ENCODE results near the gene MXD4.

The MXD4 gene

DNA sequence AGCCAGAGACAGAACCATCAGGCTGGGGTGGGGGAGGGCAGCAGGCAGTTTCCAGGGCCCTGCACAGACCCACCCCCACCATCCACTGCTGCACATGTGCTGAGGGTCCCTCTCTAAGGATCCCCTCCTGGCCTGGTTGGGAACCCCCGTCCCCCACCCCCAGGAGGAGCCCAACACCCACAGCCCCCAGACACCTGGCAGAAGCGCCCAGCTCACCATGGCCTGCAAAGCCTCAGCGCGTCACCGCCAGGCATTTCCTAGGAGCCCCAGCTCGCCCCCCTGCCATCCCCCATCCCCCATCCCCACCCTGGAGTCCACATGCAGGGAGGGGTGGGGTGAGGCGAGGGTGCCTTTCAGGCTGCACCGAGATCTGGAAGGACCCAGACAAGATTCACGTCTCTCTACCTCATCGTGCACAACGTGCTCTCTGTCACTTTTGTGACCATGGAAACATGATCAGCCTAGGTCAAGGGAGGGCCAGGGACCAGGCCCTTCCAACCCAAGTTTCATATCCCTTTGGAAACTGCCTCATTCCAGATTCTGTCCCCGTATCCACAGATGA is 9.3 kb downstream of the MXD4 start:
- WGBS (ENCODE audit: extremely low coverage, insufficient coverage, low lambda C conversion rate), result no CpG with 5 or more reads among the region's 12 CpGs
- H2AK5ac ChIP-seq (ENCODE audit: low read length), result no peak overlapping the region
- H3K36me3 ChIP-seq (ENCODE audit: control insufficient read depth, insufficient read depth, low read length), result peaks cover 2% of the 10 kb centered on the region

DNA sequence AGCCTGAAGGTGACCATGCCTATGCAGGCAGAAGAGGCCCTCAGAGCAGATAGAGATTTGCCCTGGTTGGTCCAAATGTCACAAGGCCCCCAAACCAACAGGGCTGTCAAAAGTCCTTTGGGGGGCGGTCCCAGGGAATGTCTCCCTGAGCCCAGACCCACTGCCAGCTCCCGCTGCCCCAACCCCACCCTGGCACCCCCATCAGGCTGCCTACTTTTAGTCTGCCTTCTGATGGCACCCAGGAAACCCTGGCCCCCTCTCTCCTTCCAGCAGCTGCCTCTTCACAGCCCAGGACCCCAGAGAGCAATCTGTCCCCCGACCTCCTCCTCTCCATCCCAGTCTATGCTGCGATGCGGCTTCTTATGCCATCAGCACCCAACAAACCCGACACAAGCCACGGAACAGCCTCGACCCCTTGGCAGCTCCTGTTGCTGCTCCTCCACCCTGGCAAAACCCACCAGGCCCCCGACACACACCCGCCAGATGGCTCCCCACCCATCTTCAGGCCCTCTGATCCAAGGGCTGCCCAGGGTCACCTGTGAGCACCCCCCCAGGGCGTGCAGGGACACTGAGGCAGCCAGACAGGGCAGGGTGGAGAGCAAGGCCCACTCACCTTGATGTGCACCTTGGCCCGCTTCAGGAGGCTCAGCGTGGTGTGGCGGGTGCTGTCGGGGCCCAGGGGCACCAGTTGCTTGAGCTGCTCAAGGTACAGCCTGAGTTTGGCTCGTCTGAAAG is 9.9 kb downstream of the MXD4 start:
- Histone ChIP-seq H3K79me1 (ENCODE audit: low read length) (no peaks in the 10 kb centered on the region), H3K4me1 (ENCODE audit: control insufficient read depth, low read depth, low read length) (no peaks in the 10 kb centered on the region), H3K4me3 (ENCODE audit: low read length) (no peak overlapping the region), H3K9ac (ENCODE audit: low read length) (no peak overlapping the region), H3K27me3 (ENCODE audit: insufficient read depth, low read length, poor library complexity) (no peaks in the 10 kb centered on the region), H3K79me2 (ENCODE audit: control insufficient read depth, insufficient read depth, low read length) (no peaks in the 10 kb centered on the region), H2AK5ac (ENCODE audit: low read length) (no peak overlapping the region), H3K56ac (ENCODE audit: low read length) (no peak overlapping the region), H4K5ac (ENCODE audit: low read length) (no peak overlapping the region), H2BK120ac (ENCODE audit: low read depth, low read length) (no peak overlapping the region), H3K18ac (ENCODE audit: low read length) (no peak overlapping the region), H3K27ac (ENCODE audit: low read depth, low read length) (no peak overlapping the region), H3K4me2 (ENCODE audit: low read length) (no peak overlapping the region), H4K8ac (ENCODE audit: low read depth, low read length) (no peak overlapping the region), H3K36me3 (ENCODE audit: control insufficient read depth, insufficient read depth, low read length) (peaks cover 2% of the 10 kb centered on the region), H3K4ac (ENCODE audit: low read depth, low read length) (no peak overlapping the region), H2BK15ac (replicated peaks; ENCODE audit: low read depth) (no peak overlapping the region), H3K23ac (ENCODE audit: low read length) (no peak overlapping the region), H2BK5ac (ENCODE audit: low read length) (no peak overlapping the region)
- no peak for DNase-seq
- no CpG with 5 or more reads among the region's 16 CpGs for WGBS (ENCODE audit: extremely low coverage, insufficient coverage, low lambda C conversion rate)

More for the DNA sequence above, 9.3 kb downstream of the MXD4 start:
- Histone ChIP-seq H3K4me3 (ENCODE audit: low read length) (no peak overlapping the region), H3K4me1 (ENCODE audit: control insufficient read depth, low read depth, low read length) (no peaks in the 10 kb centered on the region), H4K5ac (ENCODE audit: low read length) (no peak overlapping the region), H3K79me2 (ENCODE audit: control insufficient read depth, insufficient read depth, low read length) (no peaks in the 10 kb centered on the region), H3K23ac (ENCODE audit: low read length) (no peak overlapping the region), H3K4ac (ENCODE audit: low read depth, low read length) (no peak overlapping the region), H2BK5ac (ENCODE audit: low read length) (no peak overlapping the region), H3K27me3 (ENCODE audit: insufficient read depth, low read length, poor library complexity) (no peaks in the 10 kb centered on the region), H4K8ac (ENCODE audit: low read depth, low read length) (no peak overlapping the region), H3K4me2 (ENCODE audit: low read length) (no peak overlapping the region), H3K79me1 (ENCODE audit: low read length) (no peaks in the 10 kb centered on the region), H2BK120ac (ENCODE audit: low read depth, low read length) (no peak overlapping the region), H3K9ac (ENCODE audit: low read length) (no peak overlapping the region), H3K18ac (ENCODE audit: low read length) (no peak overlapping the region), H3K27ac (ENCODE audit: low read depth, low read length) (no peak overlapping the region), H2BK15ac (replicated peaks; ENCODE audit: low read depth) (no peak overlapping the region), H3K56ac (ENCODE audit: low read length) (no peak overlapping the region)
- DNase-seq, result no peak

DNA sequence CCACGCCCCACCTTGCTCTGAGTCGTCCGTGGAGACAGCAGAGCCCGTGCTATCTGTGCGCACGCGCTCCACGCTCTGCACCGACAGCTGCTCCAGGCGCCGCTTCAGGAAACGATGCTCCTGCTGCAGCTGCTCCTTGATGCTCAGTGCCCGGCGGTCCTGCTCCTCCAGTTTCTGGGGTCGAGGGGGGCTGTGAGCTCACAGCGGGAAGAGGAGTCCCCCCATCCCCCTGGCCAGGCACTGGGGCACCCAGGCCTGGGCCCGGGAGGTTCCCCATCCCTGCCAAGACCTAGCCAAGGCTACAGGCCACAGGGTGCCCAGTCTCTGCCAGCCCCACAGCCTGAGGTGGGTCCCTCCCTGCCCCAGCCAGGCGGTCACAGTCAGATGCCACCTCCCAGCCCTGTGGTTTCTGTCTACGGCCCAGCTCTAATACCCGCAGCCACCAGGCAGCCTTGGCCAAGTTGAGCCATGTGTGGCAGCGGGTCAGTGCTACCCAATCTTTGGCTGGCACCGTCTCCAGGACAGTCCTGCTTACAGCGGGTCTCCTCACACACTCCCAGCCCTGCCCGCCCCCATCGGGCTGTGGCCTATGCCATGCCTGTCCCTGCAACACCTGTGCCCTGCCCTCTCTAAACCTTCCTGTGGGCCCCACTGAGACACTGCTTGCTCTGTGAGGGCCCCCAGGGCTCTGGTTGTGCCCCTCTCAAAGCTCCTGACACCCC is 10.7 kb downstream of the MXD4 start:
- Histone ChIP-seq H3K4ac (ENCODE audit: low read depth, low read length) (no peak overlapping the region), H3K18ac (ENCODE audit: low read length) (no peak overlapping the region), H3K79me2 (ENCODE audit: control insufficient read depth, insufficient read depth, low read length) (no peaks in the 10 kb centered on the region), H2AK5ac (ENCODE audit: low read length) (no peak overlapping the region), H3K9ac (ENCODE audit: low read length) (no peak overlapping the region), H3K4me2 (ENCODE audit: low read length) (no peak overlapping the region), H3K27ac (ENCODE audit: low read depth, low read length) (no peak overlapping the region), H3K27me3 (ENCODE audit: insufficient read depth, low read length, poor library complexity) (no peaks in the 10 kb centered on the region), H3K56ac (ENCODE audit: low read length) (no peak overlapping the region), H4K5ac (ENCODE audit: low read length) (no peak overlapping the region), H3K36me3 (ENCODE audit: control insufficient read depth, insufficient read depth, low read length) (peaks cover 2% of the 10 kb centered on the region), H4K8ac (ENCODE audit: low read depth, low read length) (no peak overlapping the region), H2BK120ac (ENCODE audit: low read depth, low read length) (no peak overlapping the region), H3K23ac (ENCODE audit: low read length) (no peak overlapping the region), H3K4me3 (ENCODE audit: low read length) (no peak overlapping the region), H3K4me1 (ENCODE audit: control insufficient read depth, low read depth, low read length) (no peaks in the 10 kb centered on the region), H2BK15ac (replicated peaks; ENCODE audit: low read depth) (no peak overlapping the region), H2BK5ac (ENCODE audit: low read length) (no peak overlapping the region), H3K79me1 (ENCODE audit: low read length) (no peaks in the 10 kb centered on the region)
- no CpG with 5 or more reads among the region's 25 CpGs for WGBS (ENCODE audit: extremely low coverage, insufficient coverage, low lambda C conversion rate)
- DNase-seq, result no peak

DNA sequence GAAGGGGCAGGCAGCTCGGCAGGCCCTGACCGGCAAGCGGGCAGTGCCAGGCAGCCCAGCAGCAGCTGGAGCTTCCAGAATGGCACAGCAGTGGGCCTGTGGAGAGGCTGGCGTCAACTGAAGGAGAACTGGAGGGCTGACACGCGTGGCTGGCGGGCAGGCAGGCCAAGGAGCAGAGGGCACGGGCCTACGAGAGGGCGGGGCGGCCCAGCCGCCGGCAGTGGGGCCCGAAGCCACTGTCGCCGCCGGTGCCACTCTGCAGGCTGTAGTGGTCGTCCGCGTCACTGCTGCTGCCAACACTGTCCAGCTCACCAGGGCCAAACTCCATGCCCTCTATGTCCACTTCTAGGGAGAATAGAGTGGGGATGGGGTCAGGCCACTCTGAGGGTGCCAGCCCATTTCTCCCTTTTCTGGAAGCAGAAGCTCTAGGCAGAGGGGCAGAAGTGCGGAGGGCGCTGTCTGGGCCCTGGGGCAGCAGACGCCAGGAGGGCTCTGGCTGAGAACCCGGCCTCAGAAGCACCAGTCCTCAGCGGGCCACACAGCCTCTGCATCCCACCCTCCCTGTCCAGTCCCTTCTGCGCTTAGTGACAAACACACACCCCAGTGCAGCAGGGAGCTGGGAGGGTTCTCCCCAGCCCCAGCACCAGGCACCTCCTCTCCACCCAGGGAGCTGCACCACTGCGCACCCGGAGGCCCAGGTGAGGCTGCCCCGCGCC is 11.4 kb downstream of the MXD4 start:
- no peak overlapping the region for H3K9ac ChIP-seq (ENCODE audit: low read length)
- no peaks in the 10 kb centered on the region for H3K79me1 ChIP-seq (ENCODE audit: low read length)
- no peak overlapping the region for H3K23ac ChIP-seq (ENCODE audit: low read length)
- H3K27me3 ChIP-seq (ENCODE audit: insufficient read depth, low read length, poor library complexity), result no peaks in the 10 kb centered on the region
- H4K5ac ChIP-seq (ENCODE audit: low read length), result no peak overlapping the region
- no peak overlapping the region for H3K56ac ChIP-seq (ENCODE audit: low read length)
- no CpG with 5 or more reads among the region's 30 CpGs for WGBS (ENCODE audit: extremely low coverage, insufficient coverage, low lambda C conversion rate)
- no peaks in the 10 kb centered on the region for H3K4me1 ChIP-seq (ENCODE audit: control insufficient read depth, low read depth, low read length)
- no peak overlapping the region for H3K18ac ChIP-seq (ENCODE audit: low read length)
- no peak overlapping the region for H3K4me3 ChIP-seq (ENCODE audit: low read length)
- no peak overlapping the region for H3K4ac ChIP-seq (ENCODE audit: low read depth, low read length)
- no peak overlapping the region for H2BK5ac ChIP-seq (ENCODE audit: low read length)
- no peak overlapping the region for H2BK120ac ChIP-seq (ENCODE audit: low read depth, low read length)
- H3K4me2 ChIP-seq (ENCODE audit: low read length), result no peak overlapping the region
- no peaks in the 10 kb centered on the region for H3K79me2 ChIP-seq (ENCODE audit: control insufficient read depth, insufficient read depth, low read length)
- H2AK5ac ChIP-seq (ENCODE audit: low read length), result no peak overlapping the region
- no peak overlapping the region for H2BK15ac ChIP-seq (replicated peaks; ENCODE audit: low read depth)
- H4K8ac ChIP-seq (ENCODE audit: low read depth, low read length), result no peak overlapping the region
- H3K36me3 ChIP-seq (ENCODE audit: control insufficient read depth, insufficient read depth, low read length), result peaks cover 2% of the 10 kb centered on the region
- DNase-seq, result no peak
- H3K27ac ChIP-seq (ENCODE audit: low read depth, low read length), result no peak overlapping the region

DNA sequence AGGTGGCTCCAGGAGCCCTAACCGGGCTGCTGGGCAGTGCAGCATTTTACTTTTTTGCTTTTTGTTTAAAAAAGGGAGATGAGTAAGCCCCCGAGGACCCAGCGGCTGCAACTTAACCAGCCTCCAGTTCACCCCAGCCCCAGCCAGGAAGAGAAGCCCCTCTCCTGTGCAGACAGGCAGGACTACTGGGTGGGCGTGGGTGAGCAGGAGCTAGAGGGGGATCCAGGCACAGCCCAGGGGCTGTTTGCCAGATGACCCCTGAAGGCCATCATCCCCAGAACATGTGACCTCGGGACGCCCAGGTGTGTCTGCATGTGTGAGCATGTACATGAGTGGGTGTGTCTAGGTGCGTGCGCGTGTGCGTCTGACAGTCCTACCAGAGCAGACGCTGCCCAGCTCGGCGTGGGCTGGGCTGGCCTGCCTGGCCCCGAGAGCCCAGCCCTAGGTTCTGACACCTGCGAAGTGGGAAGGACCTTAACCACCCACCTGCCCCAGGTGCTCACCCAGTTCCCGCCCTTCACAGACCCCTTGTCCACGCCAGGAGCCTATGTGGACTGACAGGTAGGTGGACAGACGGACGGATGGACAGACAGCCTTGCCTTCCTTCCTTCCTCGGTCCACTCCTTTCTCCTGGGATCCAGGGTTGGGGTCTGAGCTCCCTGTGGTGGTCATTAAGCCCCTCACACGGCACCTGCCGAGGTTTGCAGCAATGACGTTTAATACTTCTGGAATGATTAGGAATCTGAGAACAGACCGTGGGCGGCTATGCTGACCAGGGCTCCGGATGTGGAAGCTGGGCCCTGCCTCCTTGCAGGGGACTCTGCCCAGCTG is 12.2 kb downstream of the MXD4 start:
- Histone ChIP-seq H3K56ac (ENCODE audit: low read length) (no peak overlapping the region), H2BK120ac (ENCODE audit: low read depth, low read length) (no peak overlapping the region), H3K27me3 (ENCODE audit: insufficient read depth, low read length, poor library complexity) (no peaks in the 10 kb centered on the region), H2AK5ac (ENCODE audit: low read length) (no peak overlapping the region), H3K4me3 (ENCODE audit: low read length) (no peak overlapping the region), H4K5ac (ENCODE audit: low read length) (no peak overlapping the region), H2BK5ac (ENCODE audit: low read length) (no peak overlapping the region), H3K27ac (ENCODE audit: low read depth, low read length) (no peak overlapping the region), H2BK15ac (replicated peaks; ENCODE audit: low read depth) (no peak overlapping the region), H4K8ac (ENCODE audit: low read depth, low read length) (no peak overlapping the region), H3K79me1 (ENCODE audit: low read length) (no peaks in the 10 kb centered on the region), H3K4me2 (ENCODE audit: low read length) (no peak overlapping the region), H3K9ac (ENCODE audit: low read length) (no peak overlapping the region), H3K4me1 (ENCODE audit: control insufficient read depth, low read depth, low read length) (no peaks in the 10 kb centered on the region), H3K23ac (ENCODE audit: low read length) (no peak overlapping the region), H3K36me3 (ENCODE audit: control insufficient read depth, insufficient read depth, low read length) (no peaks in the 10 kb centered on the region), H3K18ac (ENCODE audit: low read length) (no peak overlapping the region), H3K4ac (ENCODE audit: low read depth, low read length) (no peak overlapping the region), H3K79me2 (ENCODE audit: control insufficient read depth, insufficient read depth, low read length) (no peaks in the 10 kb centered on the region)
- no peak for DNase-seq
- no CpG with 5 or more reads among the region's 26 CpGs for WGBS (ENCODE audit: extremely low coverage, insufficient coverage, low lambda C conversion rate)

All from mesendoderm (in vitro differentiated cells).